ENCODE results near the gene TMEM164.
"Not testable (repeated sequence)": the region's sequence is repeated elsewhere in the genome, so short reads cannot be mapped to it uniquely, and the experiment has no call there.

The TMEM164 gene

GRCh38 chrX:110002300-110003166 lies at the start of gene TMEM164:
TSS of gene TMEM164 (plus strand) at chrX:110003114. CDS start at chrX:110003775, 661 bp downstream.
- Histone ChIP-seq H3K36me3 (ENCODE audit: control insufficient read depth in 2 of 2, insufficient read depth in 2 of 2, low read length in 2 of 2) (no peaks in the 10 kb centered on the region), H3K9me3 (ENCODE audit: control insufficient read depth in 2 of 2, low read length in 2 of 2) (no peaks in the 10 kb centered on the region)

GRCh38 chrX:109954333-109954732 lies 48.6 kb upstream of the TMEM164 start:
- Histone ChIP-seq H3K27me3 (ENCODE audit: control insufficient read depth in 2 of 2, insufficient read depth in 2 of 2, low read length in 2 of 2) (no peaks in the 10 kb centered on the region), H3K9me3 (ENCODE audit: control insufficient read depth in 2 of 2, low read length in 2 of 2) (no peaks in the 10 kb centered on the region), H3K4me1 (ENCODE audit: control insufficient read depth in 2 of 2, insufficient read depth in 2 of 2, low read length in 2 of 2) (no peaks in the 10 kb centered on the region), H3K4me3 (ENCODE audit: low read length in 2 of 2) (no peak overlapping the region), H3K36me3 (ENCODE audit: control insufficient read depth in 2 of 2, insufficient read depth in 2 of 2, low read length in 2 of 2) (no peaks in the 10 kb centered on the region), H3K9ac (ENCODE audit: low read depth in 1 of 2, low read length in 2 of 2) (no peak overlapping the region), H3K27ac (ENCODE audit: low read depth in 2 of 2, low read length in 2 of 2) (no peak overlapping the region)

More at GRCh38 chrX:110002300-110003166, at the start of gene TMEM164:
- Histone ChIP-seq H3K27ac (ENCODE audit: low read depth in 2 of 2, low read length in 2 of 2) (peak within 1 kb of the TSS; percentile 84 to 86), H3K4me3 (ENCODE audit: low read length in 2 of 2) (peak within 1 kb of the TSS; percentile 73 to 86), H3K27me3 (ENCODE audit: control insufficient read depth in 2 of 2, insufficient read depth in 2 of 2, low read length in 2 of 2) (peaks cover 0 to 3% of the 10 kb centered on the region in 2 donors), H3K4me1 (ENCODE audit: control insufficient read depth in 2 of 2, insufficient read depth in 2 of 2, low read length in 2 of 2) (peaks cover 12 to 27% of the 10 kb centered on the region in 2 donors), H3K9ac (ENCODE audit: low read depth in 1 of 2, low read length in 2 of 2) (peak within 1 kb of the TSS; percentile 68 to 79)

- Histone ChIP-seq H3K36me3 (ENCODE audit: control insufficient read depth in 2 of 2, insufficient read depth in 2 of 2, low read length in 2 of 2) (no peaks in the 10 kb centered on the region), H3K27ac (ENCODE audit: low read depth in 2 of 2, low read length in 2 of 2) (no peak overlapping the region), H3K27me3 (ENCODE audit: control insufficient read depth in 2 of 2, insufficient read depth in 2 of 2, low read length in 2 of 2) (no peaks in the 10 kb centered on the region), H3K9me3 (ENCODE audit: control insufficient read depth in 2 of 2, low read length in 2 of 2) (no peaks in the 10 kb centered on the region), H3K9ac (ENCODE audit: low read depth in 1 of 2, low read length in 2 of 2) (no peak overlapping the region), H3K4me3 (ENCODE audit: low read length in 2 of 2) (no peak overlapping the region), H3K4me1 (ENCODE audit: control insufficient read depth in 2 of 2, insufficient read depth in 2 of 2, low read length in 2 of 2) (no peaks in the 10 kb centered on the region)
These were observed 48.0 kb upstream of the TMEM164 start for GRCh38 chrX:109954955-109955354.

- no peaks in the 10 kb centered on the region for H3K4me1 ChIP-seq (ENCODE audit: control insufficient read depth in 2 of 2, insufficient read depth in 2 of 2, low read length in 2 of 2)
- H3K36me3 ChIP-seq (ENCODE audit: control insufficient read depth in 2 of 2, insufficient read depth in 2 of 2, low read length in 2 of 2) = no peaks in the 10 kb centered on the region
These were observed 44.6 kb upstream of the TMEM164 start for GRCh38 chrX:109958266-109958665.

GRCh38 chrX:109959356-109959871 lies 43.5 kb upstream of the TMEM164 start:
- no peaks in the 10 kb centered on the region for H3K27me3 ChIP-seq (ENCODE audit: control insufficient read depth in 2 of 2, insufficient read depth in 2 of 2, low read length in 2 of 2)
- H3K9me3 ChIP-seq (ENCODE audit: control insufficient read depth in 2 of 2, low read length in 2 of 2) = no peaks in the 10 kb centered on the region
- no peak overlapping the region for H3K9ac ChIP-seq (ENCODE audit: low read depth in 1 of 2, low read length in 2 of 2)
- no peaks in the 10 kb centered on the region for H3K36me3 ChIP-seq (ENCODE audit: control insufficient read depth in 2 of 2, insufficient read depth in 2 of 2, low read length in 2 of 2)
- H3K4me3 ChIP-seq (ENCODE audit: low read length in 2 of 2) = no peak overlapping the region
- H3K27ac ChIP-seq (ENCODE audit: low read depth in 2 of 2, low read length in 2 of 2) = no peak overlapping the region
- H3K4me1 ChIP-seq (ENCODE audit: control insufficient read depth in 2 of 2, insufficient read depth in 2 of 2, low read length in 2 of 2) = no peaks in the 10 kb centered on the region

More at GRCh38 chrX:109958266-109958665, 44.6 kb upstream of the TMEM164 start:
- H3K9me3 ChIP-seq (ENCODE audit: control insufficient read depth in 2 of 2, low read length in 2 of 2) = no peaks in the 10 kb centered on the region
- no peak overlapping the region for H3K27ac ChIP-seq (ENCODE audit: low read depth in 2 of 2, low read length in 2 of 2)
- no peak overlapping the region for H3K9ac ChIP-seq (ENCODE audit: low read depth in 1 of 2, low read length in 2 of 2)
- H3K27me3 ChIP-seq (ENCODE audit: control insufficient read depth in 2 of 2, insufficient read depth in 2 of 2, low read length in 2 of 2) = no peaks in the 10 kb centered on the region
- H3K4me3 ChIP-seq (ENCODE audit: low read length in 2 of 2) = no peak overlapping the region

GRCh38 chrX:109964390-109964789 lies 38.5 kb upstream of the TMEM164 start:
- Histone ChIP-seq H3K27ac (ENCODE audit: low read depth in 2 of 2, low read length in 2 of 2) (no peak overlapping the region), H3K4me3 (ENCODE audit: low read length in 2 of 2) (no peak overlapping the region), H3K9me3 (ENCODE audit: control insufficient read depth in 2 of 2, low read length in 2 of 2) (no peaks in the 10 kb centered on the region), H3K9ac (ENCODE audit: low read depth in 1 of 2, low read length in 2 of 2) (no peak overlapping the region), H3K27me3 (ENCODE audit: control insufficient read depth in 2 of 2, insufficient read depth in 2 of 2, low read length in 2 of 2) (no peaks in the 10 kb centered on the region), H3K4me1 (ENCODE audit: control insufficient read depth in 2 of 2, insufficient read depth in 2 of 2, low read length in 2 of 2) (no peaks in the 10 kb centered on the region), H3K36me3 (ENCODE audit: control insufficient read depth in 2 of 2, insufficient read depth in 2 of 2, low read length in 2 of 2) (no peaks in the 10 kb centered on the region)

- H3K4me1 ChIP-seq (ENCODE audit: control insufficient read depth in 2 of 2, insufficient read depth in 2 of 2, low read length in 2 of 2) = no peaks in the 10 kb centered on the region
- H3K9ac ChIP-seq (ENCODE audit: low read depth in 1 of 2, low read length in 2 of 2) = no peak overlapping the region
- H3K36me3 ChIP-seq (ENCODE audit: control insufficient read depth in 2 of 2, insufficient read depth in 2 of 2, low read length in 2 of 2) = no peaks in the 10 kb centered on the region
- no peak overlapping the region for H3K4me3 ChIP-seq (ENCODE audit: low read length in 2 of 2)
- H3K27ac ChIP-seq (ENCODE audit: low read depth in 2 of 2, low read length in 2 of 2) = no peak overlapping the region
- H3K9me3 ChIP-seq (ENCODE audit: control insufficient read depth in 2 of 2, low read length in 2 of 2) = no peaks in the 10 kb centered on the region
- no peaks in the 10 kb centered on the region for H3K27me3 ChIP-seq (ENCODE audit: control insufficient read depth in 2 of 2, insufficient read depth in 2 of 2, low read length in 2 of 2)
These were observed 36.7 kb upstream of the TMEM164 start for GRCh38 chrX:109966246-109966645.

GRCh38 chrX:109967156-109967555 lies 35.8 kb upstream of the TMEM164 start:
- Histone ChIP-seq H3K36me3 (ENCODE audit: control insufficient read depth in 2 of 2, insufficient read depth in 2 of 2, low read length in 2 of 2) (no peaks in the 10 kb centered on the region), H3K27ac (ENCODE audit: low read depth in 2 of 2, low read length in 2 of 2) (no peak overlapping the region), H3K27me3 (ENCODE audit: control insufficient read depth in 2 of 2, insufficient read depth in 2 of 2, low read length in 2 of 2) (no peaks in the 10 kb centered on the region), H3K4me1 (ENCODE audit: control insufficient read depth in 2 of 2, insufficient read depth in 2 of 2, low read length in 2 of 2) (no peaks in the 10 kb centered on the region), H3K9ac (ENCODE audit: low read depth in 1 of 2, low read length in 2 of 2) (no peak overlapping the region), H3K9me3 (ENCODE audit: control insufficient read depth in 2 of 2, low read length in 2 of 2) (no peaks in the 10 kb centered on the region), H3K4me3 (ENCODE audit: low read length in 2 of 2) (no peak overlapping the region)

- not testable (repeated sequence) for H3K9ac ChIP-seq (ENCODE audit: low read depth in 1 of 2, low read length in 2 of 2); H3K27ac ChIP-seq (ENCODE audit: low read depth in 2 of 2, low read length in 2 of 2); H3K4me1 ChIP-seq (ENCODE audit: control insufficient read depth in 2 of 2, insufficient read depth in 2 of 2, low read length in 2 of 2); H3K9me3 ChIP-seq (ENCODE audit: control insufficient read depth in 2 of 2, low read length in 2 of 2); H3K4me3 ChIP-seq (ENCODE audit: low read length in 2 of 2); H3K36me3 ChIP-seq (ENCODE audit: control insufficient read depth in 2 of 2, insufficient read depth in 2 of 2, low read length in 2 of 2); H3K27me3 ChIP-seq (ENCODE audit: control insufficient read depth in 2 of 2, insufficient read depth in 2 of 2, low read length in 2 of 2)
These were observed 32.1 kb upstream of the TMEM164 start for GRCh38 chrX:109970841-109971240.

GRCh38 chrX:109974906-109975655 lies 27.8 kb upstream of the TMEM164 start:
- no peak overlapping the region for H3K9ac ChIP-seq (ENCODE audit: low read depth in 1 of 2, low read length in 2 of 2)
- H3K4me3 ChIP-seq (ENCODE audit: low read length in 2 of 2) = no peak overlapping the region
- no peaks in the 10 kb centered on the region for H3K36me3 ChIP-seq (ENCODE audit: control insufficient read depth in 2 of 2, insufficient read depth in 2 of 2, low read length in 2 of 2)
- H3K27ac ChIP-seq (ENCODE audit: low read depth in 2 of 2, low read length in 2 of 2) = no peak overlapping the region
- no peaks in the 10 kb centered on the region for H3K9me3 ChIP-seq (ENCODE audit: control insufficient read depth in 2 of 2, low read length in 2 of 2)
- peaks cover 0 to 3% of the 10 kb centered on the region in 2 donors for H3K27me3 ChIP-seq (ENCODE audit: control insufficient read depth in 2 of 2, insufficient read depth in 2 of 2, low read length in 2 of 2)
- H3K4me1 ChIP-seq (ENCODE audit: control insufficient read depth in 2 of 2, insufficient read depth in 2 of 2, low read length in 2 of 2) = no peaks in the 10 kb centered on the region
